Activated T-helper 9 cell treated with anti-CD3 and anti-CD28 coated beads, Interleukin-2, amount 50 U/mL, for 16 hours (primary cell): ENCODE measurements around the gene FAM47E.

Experiments
- DNase-seq: peaks from one replicate; pipeline ENCODE4 v3.0.0-alpha.2; 2020; ENCODE audit warnings: low read depth

FAM47E gene

DNA sequence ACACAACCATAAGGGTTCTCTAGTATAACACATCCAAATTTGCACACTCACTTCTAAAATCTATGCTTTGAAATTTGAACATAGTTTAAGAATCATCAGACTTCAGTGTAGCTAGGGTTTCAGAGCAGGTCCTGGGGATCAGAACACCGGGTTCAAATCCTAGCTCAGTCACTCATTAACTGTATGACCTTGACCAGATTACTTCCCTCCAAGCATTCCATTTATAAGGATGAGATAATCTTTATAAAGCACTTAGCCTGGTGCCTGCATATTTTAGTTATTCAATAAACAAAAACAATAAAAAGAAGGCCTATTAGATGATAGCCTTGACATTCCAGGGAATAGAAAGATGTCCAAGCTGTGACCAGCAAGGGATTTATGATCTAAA lies 50.2 kb downstream of the FAM47E start:
- DNase-seq, result no peak

DNA sequence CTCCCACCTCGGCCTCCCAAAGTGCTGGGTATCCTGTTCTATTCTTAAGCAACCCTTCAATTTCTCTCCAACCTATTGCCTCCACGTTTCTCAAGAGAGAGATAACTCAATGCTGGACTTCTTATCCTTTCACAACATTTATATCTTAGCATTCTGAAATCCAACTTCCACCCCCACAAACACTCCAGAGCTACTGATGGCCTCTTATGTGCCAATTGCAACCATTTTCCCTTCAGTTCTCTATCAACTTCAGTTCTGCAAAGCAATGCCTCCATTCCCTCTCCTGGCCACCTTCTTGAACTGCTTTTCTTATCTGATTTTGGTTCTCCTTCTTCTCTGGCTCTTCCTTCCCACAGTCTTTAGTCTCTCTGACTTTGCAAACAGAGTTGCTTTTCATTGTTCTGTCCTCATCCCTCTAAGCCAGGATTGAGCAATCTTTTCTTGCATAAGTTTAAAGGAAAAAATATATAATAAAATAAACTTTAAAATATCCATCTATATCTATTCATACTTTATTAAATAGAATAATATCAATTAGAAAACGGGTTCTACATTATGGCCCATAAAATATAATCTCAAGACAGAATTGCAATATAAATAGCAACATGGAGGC lies 51.4 kb downstream of the FAM47E start:
- DNase-seq, result no peak

DNA sequence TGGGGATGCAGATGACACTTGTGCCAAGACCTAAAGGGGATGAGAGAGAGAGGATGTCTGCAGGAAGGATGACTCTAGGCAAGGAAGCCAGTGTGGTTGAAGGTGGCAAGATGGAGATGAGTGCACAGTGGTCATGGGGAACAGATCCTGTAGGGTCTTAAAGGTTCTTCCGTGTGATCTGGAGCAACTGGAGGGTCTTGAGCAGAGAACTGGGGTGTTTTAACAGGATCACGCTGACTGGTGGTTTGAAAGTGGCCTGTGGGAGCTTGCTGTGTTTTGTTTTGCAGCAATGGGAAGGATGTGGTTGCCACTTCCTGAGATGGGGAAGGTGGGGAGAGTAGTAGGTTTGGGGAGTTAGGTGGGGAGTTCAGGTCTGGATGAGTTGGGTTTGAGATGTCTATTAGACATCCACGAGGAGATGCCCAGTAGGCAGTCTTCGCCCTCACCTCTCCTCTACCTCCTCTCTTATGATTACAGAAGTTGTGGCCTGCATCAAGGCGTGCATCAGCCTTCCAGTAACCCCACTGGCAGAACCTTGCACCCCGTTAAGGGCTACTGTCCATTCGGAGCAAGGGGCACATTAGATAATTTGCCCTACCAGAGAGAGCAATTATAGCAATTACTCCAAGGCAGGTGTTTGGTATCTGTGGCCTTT lies 53.6 kb downstream of the FAM47E start:
- DNase-seq, result no peak

DNA sequence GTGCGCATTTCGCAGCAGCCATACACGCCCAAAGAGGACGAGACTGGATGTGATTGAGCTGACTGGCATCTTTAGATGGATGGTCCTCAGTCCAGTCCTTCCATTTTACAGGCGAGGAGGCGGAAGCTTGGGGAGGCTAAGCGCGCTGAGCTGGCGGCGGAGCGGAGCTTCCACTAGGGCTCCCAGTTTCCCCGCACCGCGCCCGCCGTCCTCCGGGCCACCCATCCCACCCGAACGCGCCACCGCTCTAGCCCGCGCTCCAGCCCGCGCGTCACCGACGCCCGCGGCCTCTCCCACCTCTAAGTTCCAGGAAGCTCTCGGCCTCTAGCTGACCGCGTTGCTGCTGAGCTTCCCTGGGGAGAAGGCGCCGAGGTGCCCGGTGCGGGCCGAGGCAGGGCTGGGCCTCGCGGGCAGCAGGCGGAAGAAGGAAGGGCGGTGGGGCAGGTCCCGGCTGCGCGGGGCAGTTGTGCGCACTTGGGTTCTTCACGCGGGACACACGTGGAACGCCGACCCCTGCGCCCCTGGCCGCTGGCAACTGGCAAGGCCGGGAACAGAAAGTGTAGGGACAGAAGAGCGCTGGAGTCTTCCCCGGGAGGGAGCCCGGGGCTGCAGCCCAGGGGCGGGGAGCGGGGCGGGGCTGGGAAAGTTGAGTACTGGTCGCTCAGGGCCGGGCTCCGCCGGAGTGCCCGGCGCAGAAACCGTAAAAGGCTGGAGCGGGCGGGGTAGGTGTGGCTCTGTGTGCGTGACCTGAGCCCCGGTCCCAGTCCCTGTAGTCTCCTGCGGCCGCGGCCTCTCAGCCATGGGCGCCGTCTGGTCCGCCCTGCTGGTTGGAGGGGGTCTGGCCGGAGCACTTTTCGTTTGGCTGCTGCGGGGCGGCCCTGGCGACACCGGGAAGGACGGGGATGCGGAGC lies 54.7 kb downstream of the FAM47E start, which contains the start of gene STBD1:
Gene STBD1, plus strand, starts transcription at position 763 of the 911 bp plus-strand sequence. Its CDS starts 37 bp downstream, at position 800.
- DNase-seq, result peak; percentile 9

DNA sequence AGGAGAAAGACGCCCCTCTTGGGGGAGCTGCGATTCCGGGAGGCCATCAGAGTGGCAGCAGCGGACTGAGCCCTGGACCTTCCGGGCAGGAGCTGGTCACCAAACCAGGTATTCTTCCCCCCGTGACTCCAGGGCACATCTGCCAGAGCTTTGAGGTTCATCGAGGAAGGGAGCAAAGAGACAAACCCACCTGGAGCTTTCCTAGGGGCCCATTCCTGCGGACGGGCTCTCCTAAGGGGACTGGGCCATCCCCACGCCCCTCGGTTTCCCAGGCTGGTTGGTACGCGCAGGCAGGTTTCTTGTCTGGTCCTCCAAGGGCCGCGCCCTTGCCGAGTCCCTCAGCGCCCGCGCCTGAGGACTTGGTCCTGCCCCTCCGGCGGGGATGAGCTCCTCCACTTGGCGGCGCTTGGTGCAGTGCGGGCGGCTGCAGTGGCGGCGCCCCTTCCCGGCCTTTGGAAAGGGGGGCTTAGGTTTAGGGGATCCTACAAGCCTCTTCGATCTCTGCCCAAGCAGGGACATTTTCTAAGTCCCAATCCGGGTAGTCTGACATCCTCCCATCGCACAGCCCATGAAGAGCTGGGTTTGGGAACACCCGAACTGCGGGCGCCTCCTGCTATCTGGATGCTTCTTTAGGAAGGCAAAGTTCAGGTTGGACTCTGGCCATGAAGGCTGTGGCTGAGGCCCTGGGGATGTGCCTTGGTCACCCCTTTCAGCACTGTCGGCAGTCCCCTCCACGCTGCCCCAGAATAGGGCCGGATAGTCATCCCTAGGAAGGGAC lies 55.5 kb downstream of the FAM47E start:
- DNase-seq, result no peak

DNA sequence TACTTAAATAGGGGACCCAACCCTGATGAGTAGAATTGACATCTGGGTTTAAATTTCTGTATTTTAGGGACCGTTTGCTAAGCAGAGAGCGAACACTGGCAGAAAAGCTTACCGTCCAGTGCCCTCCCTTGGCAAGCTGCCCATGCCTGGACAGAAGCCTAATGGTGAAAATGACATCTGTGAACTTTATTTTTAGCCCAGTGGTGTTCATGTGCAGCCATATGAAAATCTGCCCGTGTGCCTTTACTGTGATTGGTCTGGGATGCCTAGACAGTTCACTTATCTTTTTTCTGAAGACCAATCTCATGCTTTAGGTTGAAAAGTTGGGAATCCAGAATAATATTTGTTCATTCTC lies 56.1 kb downstream of the FAM47E start:
- no peak for DNase-seq

DNA sequence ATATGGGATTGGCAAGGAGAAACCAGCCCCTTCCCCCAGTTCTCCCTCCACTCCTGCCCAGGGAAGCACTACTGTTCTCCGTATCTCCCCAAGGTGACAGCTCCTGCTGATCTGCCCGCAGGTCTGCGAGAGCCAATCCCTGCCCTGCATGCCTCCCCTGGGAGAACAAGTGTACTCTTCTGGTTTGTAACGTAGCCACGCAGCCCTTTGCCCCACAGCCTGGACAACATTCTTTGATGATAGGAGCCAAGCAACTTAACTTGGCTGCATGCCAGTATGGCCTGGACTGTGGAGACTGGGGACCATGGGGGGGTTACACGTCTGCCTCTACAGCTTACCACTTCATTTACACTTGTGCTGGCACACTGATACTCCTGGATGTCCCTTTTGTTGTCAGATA lies 57.0 kb downstream of the FAM47E start:
- no peak for DNase-seq

DNA sequence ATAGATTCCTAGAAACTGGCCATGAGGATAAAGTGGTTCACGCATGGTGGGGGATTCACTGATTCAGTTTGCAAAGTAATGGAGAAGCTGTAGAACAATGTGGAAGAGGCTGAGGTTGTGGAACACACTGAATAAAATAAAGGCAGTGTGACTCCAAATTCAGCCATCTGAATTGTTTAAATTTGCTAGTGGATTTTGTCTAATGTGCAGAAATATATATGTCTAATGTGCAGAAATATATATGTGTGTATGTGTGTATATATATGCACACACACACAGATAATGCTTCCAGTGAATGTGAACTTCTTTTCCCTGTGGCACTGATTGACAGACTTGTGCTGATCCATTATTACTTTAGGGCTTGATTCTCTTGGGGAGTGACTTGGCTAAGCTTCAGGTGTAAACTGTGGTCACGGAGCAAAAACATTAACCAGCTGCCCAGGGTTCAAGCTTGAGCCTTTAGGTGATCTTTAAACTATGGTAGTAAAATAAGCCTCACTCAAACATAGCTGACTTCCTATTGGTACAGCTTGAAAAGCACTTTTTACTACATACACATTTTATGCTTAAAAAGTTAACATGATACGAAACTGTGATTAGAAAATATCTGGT lies 58.5 kb downstream of the FAM47E start:
- no peak for DNase-seq

DNA sequence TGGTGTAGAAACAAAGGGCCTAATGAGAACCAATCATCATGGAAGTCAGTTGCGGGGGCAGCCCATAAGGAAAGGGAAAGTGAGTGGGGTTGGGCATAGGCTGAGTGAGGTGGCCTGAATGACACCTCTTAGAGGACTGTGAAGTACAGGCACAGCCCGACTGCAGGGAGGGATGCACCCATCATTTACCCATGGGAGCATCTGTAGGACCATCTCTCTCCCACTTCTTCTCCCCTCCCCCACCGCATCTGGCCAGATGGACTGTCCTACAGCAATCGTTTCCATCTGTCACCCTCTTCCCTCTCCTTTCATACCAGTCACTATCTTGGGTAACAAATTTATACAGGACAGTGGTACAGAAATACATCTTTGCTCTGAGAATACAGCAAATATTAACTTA lies 59.2 kb downstream of the FAM47E start:
- no peak for DNase-seq

DNA sequence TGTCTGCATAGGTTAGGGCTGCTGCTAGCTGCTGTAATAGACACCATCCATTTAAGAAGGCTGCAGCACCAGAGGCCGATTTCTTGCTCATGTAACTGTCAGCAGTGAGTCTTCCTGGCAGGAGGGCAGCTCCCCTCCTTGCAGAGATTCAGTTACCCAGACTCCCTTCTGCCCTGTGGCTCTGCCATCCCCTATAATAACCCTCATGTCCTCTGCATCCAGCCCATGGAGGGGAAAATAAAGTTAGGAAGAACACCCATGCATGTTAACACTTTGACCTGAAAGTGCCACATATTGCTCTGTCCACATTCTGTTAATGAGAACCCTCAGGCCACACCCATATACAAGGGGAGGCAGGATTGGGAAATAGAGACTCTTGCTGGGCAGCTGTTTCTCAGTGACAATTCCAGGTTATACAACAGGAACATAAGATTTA lies 60.4 kb downstream of the FAM47E start:
- no peak for DNase-seq

DNA sequence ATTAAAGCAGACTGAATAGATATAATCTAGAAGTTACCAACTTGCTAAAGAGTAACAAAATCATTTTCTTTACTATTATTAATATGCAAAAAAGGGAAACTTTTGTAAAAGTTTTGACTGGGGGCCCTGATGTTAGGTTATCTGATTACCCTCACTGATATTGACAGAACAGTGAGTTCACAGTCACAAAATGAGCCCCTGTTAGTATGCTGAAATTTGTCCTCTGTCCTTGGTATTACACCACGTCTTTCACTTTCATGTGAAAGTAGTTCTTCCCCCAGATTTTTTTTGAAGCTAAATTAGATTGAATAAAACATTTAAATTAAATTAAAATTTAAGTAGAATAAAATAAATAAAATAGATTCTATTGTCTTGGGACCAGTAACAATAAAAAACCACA lies 60.9 kb downstream of the FAM47E start:
- no peak for DNase-seq

DNA sequence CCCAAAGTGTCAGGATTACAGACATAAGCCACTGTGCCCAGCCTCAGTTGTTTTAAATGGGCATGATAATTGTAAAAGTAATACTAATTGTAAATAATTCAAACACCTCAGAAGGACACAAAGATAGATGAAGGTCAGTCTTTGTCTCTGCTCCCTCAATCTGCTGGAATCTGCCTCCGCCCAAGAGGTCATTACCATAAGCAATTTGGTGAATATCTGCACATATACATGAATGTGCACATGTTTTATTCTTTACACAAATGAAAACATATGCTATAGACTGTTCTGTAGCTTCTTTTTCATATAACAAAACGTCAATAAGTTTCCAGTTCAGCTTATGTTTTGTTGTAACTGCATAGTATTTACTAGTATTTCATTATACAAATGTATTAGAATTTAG lies 62.0 kb downstream of the FAM47E start:
- DNase-seq, result no peak

DNA sequence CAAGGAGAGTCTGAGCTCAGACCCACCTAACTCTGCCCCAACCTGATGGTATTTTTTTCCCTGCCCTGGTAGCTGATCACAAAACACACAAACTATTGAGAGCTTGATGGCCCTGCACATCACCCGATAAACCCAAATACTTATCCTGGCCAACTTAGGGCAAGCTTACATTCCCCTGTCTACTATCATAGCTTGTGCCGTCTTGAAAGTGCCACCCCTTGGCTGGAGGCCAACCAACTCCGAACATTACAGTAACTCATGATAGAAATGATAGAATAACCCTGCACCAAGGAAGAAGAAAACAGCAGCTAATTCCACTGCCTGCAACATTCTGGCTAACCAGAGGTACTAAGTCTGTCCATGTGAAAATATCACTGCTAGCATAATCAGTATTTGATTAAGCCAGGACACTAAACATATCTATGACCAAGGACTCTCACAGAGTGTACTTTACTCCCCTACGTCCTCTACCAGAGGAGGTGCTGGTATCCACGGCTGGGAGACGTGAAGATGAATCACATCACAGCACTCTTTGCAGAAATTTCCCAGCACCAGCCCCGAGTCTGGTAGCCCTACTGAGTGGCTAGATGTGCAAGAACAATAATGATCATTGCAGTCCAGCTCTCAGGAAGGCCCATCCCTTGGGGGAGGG lies 63.9 kb downstream of the FAM47E start:
- DNase-seq, result no peak

DNA sequence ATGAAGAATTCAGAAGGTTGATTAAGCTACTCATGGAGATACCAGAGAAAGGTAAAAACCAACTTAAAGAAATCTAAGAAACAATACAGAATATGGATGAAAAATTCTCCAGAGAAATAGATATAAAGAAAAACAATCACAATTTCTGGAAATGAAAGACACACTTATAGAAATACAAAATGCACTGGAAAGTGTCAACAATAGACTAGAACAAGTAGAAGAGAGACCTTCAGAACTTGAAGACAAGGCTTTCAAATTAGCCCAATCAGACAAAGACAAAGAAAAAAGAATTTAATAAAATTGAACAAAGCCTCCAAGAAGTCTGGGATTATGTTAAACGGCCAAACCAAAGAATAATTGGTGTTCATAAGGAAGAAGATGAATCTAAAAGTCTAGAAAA lies 64.6 kb downstream of the FAM47E start:
- DNase-seq, result no peak

DNA sequence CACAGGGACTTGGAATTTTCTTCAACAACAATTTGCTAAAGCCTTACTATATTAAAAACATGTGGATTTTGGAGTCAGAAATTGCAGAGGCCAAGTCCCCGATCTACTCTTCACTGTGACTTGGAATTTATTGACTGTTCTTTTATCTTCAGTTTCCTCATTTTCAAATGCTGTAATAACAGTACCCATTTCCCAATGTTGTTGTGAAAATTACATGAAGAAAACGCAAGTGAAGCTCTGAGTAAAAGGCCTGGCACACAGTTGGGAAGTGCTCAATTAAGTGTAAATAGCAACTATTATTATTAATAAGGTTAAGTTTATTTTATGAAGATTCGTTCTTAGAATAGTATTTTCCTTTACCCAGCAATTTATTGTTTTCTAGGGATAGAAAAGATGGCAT lies 70.7 kb downstream of the FAM47E start:
- DNase-seq, result no peak

DNA sequence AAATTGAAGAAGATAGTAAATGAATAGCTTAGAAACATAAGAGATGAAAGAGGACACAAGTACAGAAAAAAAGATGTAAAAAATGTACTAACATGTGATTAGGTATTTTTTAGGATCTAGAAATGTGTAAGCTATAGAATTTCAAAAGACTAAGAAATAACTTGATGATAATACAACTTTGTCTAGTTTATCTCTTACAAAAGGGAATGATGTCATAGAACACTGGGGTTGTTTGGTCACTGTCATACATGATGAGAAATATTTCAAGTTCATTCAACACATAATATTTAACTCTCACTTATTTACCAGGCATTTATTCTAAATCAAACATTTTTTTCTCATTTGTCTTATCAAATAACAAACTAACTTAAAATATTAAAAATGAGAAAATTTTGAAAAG lies 73.6 kb downstream of the FAM47E start:
- DNase-seq, result no peak

DNA sequence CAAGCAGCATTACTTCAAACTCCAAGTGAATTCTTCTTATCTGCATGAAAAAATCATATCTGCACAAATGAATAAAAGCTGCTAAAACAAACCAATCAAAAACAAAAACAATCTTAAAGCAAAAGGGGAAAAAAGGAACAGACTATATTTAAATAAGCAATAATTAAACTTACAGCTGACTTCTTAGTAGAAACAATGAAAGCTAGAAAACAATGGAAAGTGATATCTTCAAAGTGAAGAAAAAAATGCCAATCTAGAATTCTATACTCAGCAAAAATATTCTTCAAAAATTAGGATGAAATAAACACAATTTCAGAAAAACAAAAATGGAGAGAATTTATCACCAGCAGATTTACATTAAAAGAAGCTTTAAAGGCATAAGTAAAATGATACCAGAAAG lies 75.0 kb downstream of the FAM47E start:
- DNase-seq, result no peak
